Large intestine (tissue), 3 donors: Measurements from ENCODE around the gene PALD1. TPM values are rescaled to one million over a fixed set of nuclear protein-coding genes. Genes with fewer than 3 reads are reported as not detected.
A peak's percentile ranks its signal among the peaks of the same experiment; 100 is the strongest.

ENCODE experiments used
- DNase-seq, 2 donors: peaks; one replicate each; pipeline versions ENCODE4 v3.0.0 to v3.0.0-alpha.2; 2013
- H3K27ac ChIP-seq: one replicate; pipeline ENCODE4 v1.5.1; 2013; ENCODE audit warnings: low read length
- H3K27me3 ChIP-seq: 2 replicates; pipeline ENCODE4 v1.6.1; 2013; ENCODE audit warnings: low read length; ENCODE audit not compliant: control insufficient read depth, insufficient read depth
- H3K36me3 ChIP-seq: 2 replicates; pipeline ENCODE4 v1.6.1; 2013; ENCODE audit warnings: low read length; ENCODE audit not compliant: control insufficient read depth, insufficient read depth
- H3K4me1 ChIP-seq: one replicate; pipeline ENCODE4 v1.6.1; 2013; ENCODE audit warnings: low read length; ENCODE audit not compliant: control insufficient read depth, insufficient read depth
- H3K4me3 ChIP-seq: one replicate; pipeline ENCODE4 v1.5.1; 2013; ENCODE audit warnings: low read length
- H3K9me3 ChIP-seq: one replicate; pipeline ENCODE4 v1.6.1; 2013; ENCODE audit warnings: mild to moderate bottlenecking, low read depth, low read length, moderate library complexity; ENCODE audit not compliant: control insufficient read depth
- WGBS: methylation state at CpG from one replicate; pipeline ENCODE4 v1.1.5; 2013; ENCODE audit warnings: low lambda C conversion rate; ENCODE audit not compliant: insufficient coverage; 5-methylcytosine and 5-hydroxymethylcytosine counted together
- polyA plus RNA-seq: library from polyadenylated mRNA; unstranded; fragments of 120-200 nt; gene quantifications from one replicate; pipeline ENCODE4 v1.2.1, GENCODE V29; 2013

Gene PALD1
- polyA plus RNA-seq, 1 donor = 6.1 TPM

GRCh38 chr10:70582793-70583668, 104.5 kb downstream of the PALD1 start:
- no peak overlapping the region for H3K27ac ChIP-seq
- DNase-seq = no peak
- no peaks in the 10 kb centered on the region for H3K36me3 ChIP-seq
- no peak overlapping the region for H3K4me3 ChIP-seq
- no CpG with 5 or more reads among the region's 19 CpGs for WGBS
- H3K27me3 ChIP-seq = no peaks in the 10 kb centered on the region
- H3K4me1 ChIP-seq = peaks cover 12% of the 10 kb centered on the region
- H3K9me3 ChIP-seq = no peaks in the 10 kb centered on the region

GRCh38 chr10:70583669-70584037, 105.1 kb downstream of the PALD1 start:
- DNase-seq = no peak
- no peaks in the 10 kb centered on the region for H3K36me3 ChIP-seq
- no CpG with 5 or more reads among the region's 2 CpGs for whole genome bisulfite sequencing
- H3K9me3 ChIP-seq = no peaks in the 10 kb centered on the region
- no peak overlapping the region for H3K4me3 ChIP-seq
- peaks cover 12% of the 10 kb centered on the region for H3K4me1 ChIP-seq
- no peaks in the 10 kb centered on the region for H3K27me3 ChIP-seq
- no peak overlapping the region for H3K27ac ChIP-seq

- H3K4me1 ChIP-seq = peaks cover 12% of the 10 kb centered on the region
- WGBS = 100% methylated on average over 1 of the region's 11 CpGs
- no peak overlapping the region for H3K27ac ChIP-seq
- DNase-seq = no peak
- H3K36me3 ChIP-seq = no peaks in the 10 kb centered on the region
- H3K4me3 ChIP-seq = no peak overlapping the region
- no peaks in the 10 kb centered on the region for H3K27me3 ChIP-seq
- no peaks in the 10 kb centered on the region for H3K9me3 ChIP-seq
These were observed 105.8 kb downstream of the PALD1 start for GRCh38 chr10:70584366-70584765.

- Histone ChIP-seq H3K36me3 (no peaks in the 10 kb centered on the region), H3K4me1 (peaks cover 12% of the 10 kb centered on the region), H3K27ac (peak overlapping the region; percentile 18), H3K4me3 (no peak overlapping the region), H3K9me3 (no peaks in the 10 kb centered on the region), H3K27me3 (no peaks in the 10 kb centered on the region)
- peak; percentile 56 to 59 for DNase-seq
- WGBS = no CpG with 5 or more reads among the region's 7 CpGs
These were observed 106.5 kb downstream of the PALD1 start for GRCh38 chr10:70584909-70585544.

GRCh38 chr10:70585578-70586169, 107.1 kb downstream of the PALD1 start:
- no peak for DNase-seq
- no peaks in the 10 kb centered on the region for H3K36me3 ChIP-seq
- H3K9me3 ChIP-seq = no peaks in the 10 kb centered on the region
- H3K4me3 ChIP-seq = no peak overlapping the region
- WGBS = no CpG with 5 or more reads among the region's 8 CpGs
- peak overlapping the region; percentile 18 for H3K27ac ChIP-seq
- peaks cover 12% of the 10 kb centered on the region for H3K4me1 ChIP-seq
- no peaks in the 10 kb centered on the region for H3K27me3 ChIP-seq

GRCh38 chr10:70586348-70586930, 107.9 kb downstream of the PALD1 start:
- Histone ChIP-seq H3K9me3 (no peaks in the 10 kb centered on the region), H3K27ac (no peak overlapping the region), H3K27me3 (no peaks in the 10 kb centered on the region), H3K4me3 (no peak overlapping the region), H3K4me1 (peaks cover 12% of the 10 kb centered on the region), H3K36me3 (no peaks in the 10 kb centered on the region)
- DNase-seq = no peak
- 100% methylated on average over 2 of the region's 8 CpGs for WGBS

GRCh38 chr10:70587045-70587658, 108.6 kb downstream of the PALD1 start:
- Histone ChIP-seq H3K4me3 (no peak overlapping the region), H3K4me1 (peaks cover 12% of the 10 kb centered on the region), H3K36me3 (no peaks in the 10 kb centered on the region), H3K27me3 (no peaks in the 10 kb centered on the region), H3K27ac (no peak overlapping the region), H3K9me3 (no peaks in the 10 kb centered on the region)
- DNase-seq = no peak
- no CpG with 5 or more reads among the region's 8 CpGs for WGBS

- H3K36me3 ChIP-seq = no peaks in the 10 kb centered on the region
- H3K27ac ChIP-seq = no peak overlapping the region
- H3K27me3 ChIP-seq = no peaks in the 10 kb centered on the region
- H3K4me1 ChIP-seq = peaks cover 12% of the 10 kb centered on the region
- no peaks in the 10 kb centered on the region for H3K9me3 ChIP-seq
- 80% methylated on average over 1 of the region's 6 CpGs for WGBS
- DNase-seq = no peak
- H3K4me3 ChIP-seq = no peak overlapping the region
These were observed 109.7 kb downstream of the PALD1 start for GRCh38 chr10:70588255-70588654.

GRCh38 chr10:70588859-70589570, 110.4 kb downstream of the PALD1 start:
- DNase-seq = no peak
- H3K27me3 ChIP-seq = no peaks in the 10 kb centered on the region
- H3K9me3 ChIP-seq = no peaks in the 10 kb centered on the region
- H3K27ac ChIP-seq = peak overlapping the region; percentile 68
- H3K36me3 ChIP-seq = no peaks in the 10 kb centered on the region
- H3K4me3 ChIP-seq = no peak overlapping the region
- H3K4me1 ChIP-seq = peaks cover 12% of the 10 kb centered on the region
- no CpG with 5 or more reads among the region's 10 CpGs for WGBS
